Measurements from ENCODE around the gene PERCC1. TPM values are rescaled to one million over a fixed set of nuclear protein-coding genes. Genes with fewer than 3 reads are reported as not detected.

The PERCC1 gene
- total and polyA plus RNA-seq, 11 donors, result 0.11 to 0.60 (median 0.34) TPM; not detected in 6

GRCh38 chr16:1474082-1474795 is 43.4 kb downstream of the PERCC1 start:
- Histone ChIP-seq H3K36me3 (no peaks in the 10 kb centered on the region), H3K9me3 (no peaks in the 10 kb centered on the region), H3K4me3 (peak overlapping the region; percentile 68 to 99 (median 87)), H3K27me3 (no peaks in the 10 kb centered on the region), H3K27ac (peak overlapping the region in 11 of 12 donors; percentile 66 to 98 (median 93)), H3K4me1 (peaks cover 0 to 51% (median 19%) of the 10 kb centered on the region in 12 donors)
- TF ChIP-seq POLR2A (IDR thresholded peaks at IDR 0.05) (no peak), CTCF (IDR thresholded peaks at IDR 0.05) (no peak)
- intact Hi-C loops (cut with DNase I), result loop anchor here in 2 of 10 donors (2.0 to 5.0 kb wide), 2 partner anchors 19 to 52 kb away; partner anchors contain the start of genes TELO2 (in 1 of the 2) and UQCC4 (in 1 of the 2)
- ATAC-seq (no peak), DNase-seq (peak in 1 of 5 donors; percentile 46)
- 8 to 16% (median 12%) methylated on average over 32 to 57 of the region's 57 CpGs for WGBS, 4 donors

- DNase-seq (peak; percentile 92 to 96 (median 93)), ATAC-seq (peak; percentile 85 to 97 (median 96))
- Histone ChIP-seq H3K27ac (peak within 1 kb of the TSS; percentile 79 to 98 (median 92)), H3K4me1 (peaks cover 0 to 51% (median 19%) of the 10 kb centered on the region in 12 donors), H3K4me3 (peak within 1 kb of the TSS; percentile 68 to 99 (median 87)), H3K9me3 (no peaks in the 10 kb centered on the region), H3K27me3 (no peaks in the 10 kb centered on the region), H3K36me3 (no peaks in the 10 kb centered on the region)
- intact Hi-C loops (cut with DNase I), result loop anchor here in 2 of 10 donors (2.0 to 5.0 kb wide), 3 partner anchors 18 to 232 kb away; partner anchors contain the start of genes MAPK8IP3 (in 1 of the 2), TELO2 (in 1 of the 2) and UQCC4 (in 1 of the 2)
- TF ChIP-seq CTCF (IDR thresholded peaks at IDR 0.05), result peak in 1 of 12 donors; percentile 20
- TF ChIP-seq POLR2A (IDR thresholded peaks at IDR 0.05), result peak in 1 of 2 donors; percentile 93
- 0 to 1% (median 0%) methylated on average over 62 to 99 of the region's 99 CpGs for WGBS, 4 donors
Observed at GRCh38 chr16:1474796-1475551, 44.1 kb downstream of the PERCC1 start, which contains the start of gene CLCN7. Gene CLCN7, minus strand, starts transcription at chr16:1475028. Its CDS starts 54 bp downstream, at chr16:1474974.

GRCh38 chr16:1475552-1476114 is 44.8 kb downstream of the PERCC1 start:
- intact Hi-C loops (cut with DNase I), result loop anchor here in 2 of 10 donors (2.0 to 5.0 kb wide), 2 partner anchors 17 to 232 kb away; partner anchors contain the start of genes MAPK8IP3 (in 1 of the 2) and TELO2 (in 1 of the 2)
- no peaks in the 10 kb centered on the region for H3K9me3 ChIP-seq
- TF ChIP-seq POLR2A (IDR thresholded peaks at IDR 0.05), result no peak
- no peak for TF ChIP-seq CTCF (IDR thresholded peaks at IDR 0.05)
- H3K36me3 ChIP-seq, result no peaks in the 10 kb centered on the region
- WGBS, 4 donors, result 64 to 70% (median 67%) methylated on average over 15 of the region's 15 CpGs
- ATAC-seq (no peak), DNase-seq (peak in 1 of 5 donors; percentile 54)
- H3K4me3 ChIP-seq, result peak overlapping the region; percentile 68 to 99 (median 87)
- H3K27me3 ChIP-seq, result no peaks in the 10 kb centered on the region
- peak overlapping the region; percentile 79 to 98 (median 92) for H3K27ac ChIP-seq
- H3K4me1 ChIP-seq, result peaks cover 0 to 45% (median 19%) of the 10 kb centered on the region in 12 donors
